Smooth muscle cell (in vitro differentiated cells): ENCODE data around the gene ASB1. TPM values are rescaled to one million over a fixed set of nuclear protein-coding genes. Genes with fewer than 3 reads are reported as not detected.

ENCODE experiments used
- DNase-seq: peaks from one replicate; lab custom pipeline; 2025; ENCODE audit not compliant: unreplicated experiment; lab: John Stamatoyannopoulos, UW
- H2AFZ ChIP-seq: fragments of 200-600 bp; sonication (generic); 2 replicates; pipeline ENCODE4 v1.6.0; 2016; ENCODE audit warnings: antibody characterized with exemption, low read depth, mild to moderate bottlenecking
- H3F3A ChIP-seq: fragments of 200-600 bp; sonication (generic); 2 replicates; pipeline ENCODE4 v1.6.0; 2017; ENCODE audit warnings: antibody characterized with exemption, low read depth
- H3K27ac ChIP-seq: fragments of 200-600 bp; sonication (generic); 2 replicates; pipeline ENCODE4 v1.5.1; 2016; ENCODE audit warnings: low read depth, mild to moderate bottlenecking
- H3K27me3 ChIP-seq: fragments of 200-600 bp; sonication (generic); 2 replicates; pipeline ENCODE4 v1.6.1; 2016; ENCODE audit warnings: low read depth, mild to moderate bottlenecking
- H3K36me3 ChIP-seq: fragments of 200-600 bp; sonication (generic); 2 replicates; pipeline ENCODE4 v1.5.1; 2016; ENCODE audit warnings: low read depth
- H3K4me1 ChIP-seq: fragments of 200-600 bp; sonication (generic); 2 replicates; pipeline ENCODE4 v1.5.1; 2016; ENCODE audit warnings: low read depth
- H3K4me2 ChIP-seq: fragments of 200-600 bp; sonication (generic); 2 replicates; pipeline ENCODE4 v1.6.0; 2016; ENCODE audit warnings: mild to moderate bottlenecking
- H3K4me3 ChIP-seq: fragments of 200-600 bp; sonication (generic); 2 replicates; pipeline ENCODE4 v1.5.1; 2016; ENCODE audit warnings: mild to moderate bottlenecking
- H3K79me2 ChIP-seq: fragments of 200-600 bp; sonication (generic); 2 replicates; pipeline ENCODE4 v1.6.0; 2016; ENCODE audit warnings: low read depth, mild to moderate bottlenecking
- H3K9ac ChIP-seq: fragments of 200-600 bp; sonication (generic); 2 replicates; pipeline ENCODE4 v1.6.0; 2016; ENCODE audit warnings: low read depth
- H3K9me3 ChIP-seq: fragments of 200-600 bp; sonication (generic); replicated peaks from 2 replicates; pipeline ENCODE4 v1.5.1; 2016; ENCODE audit warnings: low read depth
- H4K20me1 ChIP-seq: fragments of 200-600 bp; sonication (generic); 2 replicates; pipeline ENCODE4 v1.6.0; 2016; ENCODE audit warnings: low read depth
- CTCF ChIP-seq: fragments of 200-600 bp; sonication (generic); IDR thresholded peaks from 2 replicates; pipeline ENCODE4 v1.5.1; 2017; ENCODE audit warnings: borderline replicate concordance, mild to moderate bottlenecking, antibody characterized with exemption; ENCODE audit not compliant: insufficient read depth, poor library complexity, severe bottlenecking
- whole genome bisulfite sequencing: methylation state at CpG from one replicate; pipeline ENCODE4 v1.1.7; 2016; ENCODE audit warnings: low lambda C conversion rate; 5-methylcytosine and 5-hydroxymethylcytosine counted together
- polyA plus RNA-seq: library from polyadenylated mRNA; unstranded; fragments of >200 nt; fragmentation: Nextera tagmentation; extraction: Ambion mirVana; gene quantifications from 2 replicates; pipeline ENCODE4 v1.2.1, GENCODE V29; 2016
- total RNA-seq: library from RNA; depleted of rRNA; stranded (reverse); fragments of >200 nt; gene quantifications from 2 replicates; pipeline ENCODE4 v1.2.3, GENCODE V29; 2014

The ASB1 gene
- total and polyA plus RNA-seq, 2 experiments from 2014 or later, result 24.8 to 27.3 TPM

- Histone ChIP-seq H3K9ac (no peak overlapping the region), H2AFZ (no peak overlapping the region), H3K4me1 (no peaks in the 10 kb centered on the region), H3K4me3 (no peak overlapping the region), H3F3A (no peaks in the 10 kb centered on the region), H3K4me2 (no peak overlapping the region), H3K9me3 (no peaks in the 10 kb centered on the region), H3K27ac (no peak overlapping the region), H3K27me3 (no peaks in the 10 kb centered on the region), H4K20me1 (no peaks in the 10 kb centered on the region), H3K36me3 (no peaks in the 10 kb centered on the region), H3K79me2 (no peaks in the 10 kb centered on the region)
- DNase-seq, result no peak
- no peak for TF ChIP-seq CTCF
- 75% methylated on average over 1 of the region's 1 CpG for WGBS
Measured at GRCh38 chr2:238475566-238475965, 48.8 kb downstream of the ASB1 start.

- Histone ChIP-seq H3K4me2 (no peak overlapping the region), H4K20me1 (no peaks in the 10 kb centered on the region), H3K79me2 (no peaks in the 10 kb centered on the region), H3F3A (no peaks in the 10 kb centered on the region), H3K4me1 (no peaks in the 10 kb centered on the region), H3K27ac (no peak overlapping the region), H3K36me3 (no peaks in the 10 kb centered on the region), H2AFZ (no peak overlapping the region), H3K9me3 (no peaks in the 10 kb centered on the region), H3K27me3 (no peaks in the 10 kb centered on the region), H3K4me3 (no peak overlapping the region), H3K9ac (no peak overlapping the region)
- DNase-seq, result no peak
- WGBS, result 83% methylated on average over 5 of the region's 5 CpGs
- no peak for TF ChIP-seq CTCF
Measured at GRCh38 chr2:238476258-238476657, 49.5 kb downstream of the ASB1 start.

GRCh38 chr2:238478216-238478615 is 51.5 kb downstream of the ASB1 start:
- H3K27ac ChIP-seq, result no peak overlapping the region
- no peak overlapping the region for H3K9ac ChIP-seq
- no peaks in the 10 kb centered on the region for H3K9me3 ChIP-seq
- DNase-seq, result no peak
- H3K4me3 ChIP-seq, result no peak overlapping the region
- H3K79me2 ChIP-seq, result no peaks in the 10 kb centered on the region
- H3K4me2 ChIP-seq, result no peak overlapping the region
- WGBS, result 94% methylated on average over 4 of the region's 4 CpGs
- no peaks in the 10 kb centered on the region for H4K20me1 ChIP-seq
- no peak for TF ChIP-seq CTCF
- no peak overlapping the region for H2AFZ ChIP-seq
- H3K4me1 ChIP-seq, result no peaks in the 10 kb centered on the region
- no peaks in the 10 kb centered on the region for H3K27me3 ChIP-seq
- no peaks in the 10 kb centered on the region for H3K36me3 ChIP-seq
- H3F3A ChIP-seq, result no peaks in the 10 kb centered on the region

- H3K4me1 ChIP-seq, result no peaks in the 10 kb centered on the region
- no peak for TF ChIP-seq CTCF
- no peaks in the 10 kb centered on the region for H3K9me3 ChIP-seq
Measured at GRCh38 chr2:238479847-238480246, 53.1 kb downstream of the ASB1 start.

More at GRCh38 chr2:238479847-238480246, 53.1 kb downstream of the ASB1 start:
- no peak overlapping the region for H3K9ac ChIP-seq
- H3K4me3 ChIP-seq, result no peak overlapping the region
- H3F3A ChIP-seq, result no peaks in the 10 kb centered on the region
- DNase-seq, result no peak
- WGBS, result 94% methylated on average over 1 of the region's 1 CpG
- no peak overlapping the region for H2AFZ ChIP-seq
- no peaks in the 10 kb centered on the region for H4K20me1 ChIP-seq
- H3K27me3 ChIP-seq, result no peaks in the 10 kb centered on the region
- no peak overlapping the region for H3K4me2 ChIP-seq
- H3K79me2 ChIP-seq, result no peaks in the 10 kb centered on the region
- H3K36me3 ChIP-seq, result no peaks in the 10 kb centered on the region
- H3K27ac ChIP-seq, result no peak overlapping the region
